Liver (tissue), 9 donors: Measurements from ENCODE around the gene FKBP1A. TPM values are rescaled to one million over a fixed set of nuclear protein-coding genes. Genes with fewer than 3 reads are reported as not detected.

Experiments used
- DNase-seq: peaks from one replicate; pipeline ENCODE4 v3.0.0-alpha.2; 2017; ENCODE audit warnings: low spot score
- H3K27ac ChIP-seq, 2 donors: one replicate each; pipeline ENCODE4 v1.7.0; 2013; ENCODE audit warnings: inconsistent platforms in 2 of 2, low read length in 2 of 2, control low read depth in 1 of 2, low read depth in 1 of 2, mild to moderate bottlenecking in 1 of 2
- H3K27me3 ChIP-seq, 4 donors: one replicate each; pipeline versions ENCODE4 v1.6.1 to v1.7.0; 2013; ENCODE audit warnings: low read length in 3 of 4, inconsistent platforms in 1 of 4, mild to moderate bottlenecking in 1 of 4, moderate library complexity in 1 of 4; ENCODE audit not compliant: control insufficient read depth in 4 of 4, insufficient read depth in 4 of 4
- H3K36me3 ChIP-seq, 4 donors: one replicate each; pipeline versions ENCODE4 v1.6.1 to v1.7.0; 2013; ENCODE audit warnings: low read length in 3 of 4, mild to moderate bottlenecking in 3 of 4, low read depth in 1 of 4, moderate library complexity in 1 of 4; ENCODE audit not compliant: control insufficient read depth in 4 of 4, insufficient read depth in 3 of 4
- H3K4me1 ChIP-seq, 4 donors: one replicate each; pipeline versions ENCODE4 v1.6.1 to v1.7.0; 2013; ENCODE audit warnings: low read length in 3 of 4, mild to moderate bottlenecking in 3 of 4, moderate library complexity in 1 of 4; ENCODE audit not compliant: control insufficient read depth in 4 of 4, insufficient read depth in 4 of 4
- H3K4me3 ChIP-seq, 3 donors: one replicate each; pipeline versions ENCODE4 v1.6.1 to v1.7.0; 2013; ENCODE audit warnings: low read length in 3 of 3, control low read depth in 1 of 3, low read depth in 1 of 3, mild to moderate bottlenecking in 1 of 3
- H3K9ac ChIP-seq, 2 donors: one replicate each; pipeline ENCODE4 v1.7.0; 2013; ENCODE audit warnings: low read length in 2 of 2, mild to moderate bottlenecking in 2 of 2, moderate library complexity in 2 of 2, control low read depth in 1 of 2, low read depth in 1 of 2
- H3K9me3 ChIP-seq, 4 donors: one replicate each; pipeline versions ENCODE4 v1.6.1 to v1.7.0; 2013; ENCODE audit warnings: low read length in 3 of 4; ENCODE audit not compliant: control insufficient read depth in 4 of 4
- ATF3 ChIP-seq: IDR thresholded peaks from 2 replicates; pipeline ENCODE4 v1.6.1; 2016; ENCODE audit warnings: antibody characterized with exemption
- CTCF ChIP-seq: fragments of 150-350 bp; IDR thresholded peaks from 2 replicates; pipeline ENCODE4 v1.5.1; 2017; ENCODE audit warnings: improper control_type of control experiment, low read depth, low read length; ENCODE audit not compliant: missing input control
- EGR1 ChIP-seq, 2 donors: IDR thresholded peaks; 2 replicates each; pipeline ENCODE4 v1.6.1; 2016 to 2018; ENCODE audit warnings: antibody characterized with exemption in 2 of 2, low read depth in 2 of 2
- FOXA1 ChIP-seq: IDR thresholded peaks from 2 replicates; pipeline ENCODE4 v1.6.1; 2016; ENCODE audit warnings: antibody characterized with exemption
- FOXA2 ChIP-seq: IDR thresholded peaks from 2 replicates; pipeline ENCODE4 v1.6.1; 2016; ENCODE audit warnings: antibody characterized with exemption
- GABPA ChIP-seq, 2 donors: IDR thresholded peaks in 1 of 2; conservative IDR thresholded peaks in 1 of 2; 2 replicates each; pipeline ENCODE4 v1.6.1; 2016; ENCODE audit warnings: antibody characterized with exemption in 2 of 2, mild to moderate bottlenecking in 1 of 2, moderate library complexity in 1 of 2
- HNF4A ChIP-seq, 2 donors: conservative IDR thresholded peaks; 2 replicates each; pipeline ENCODE4 v1.6.1; 2016; ENCODE audit warnings: antibody characterized with exemption in 2 of 2, mild to moderate bottlenecking in 2 of 2
- HNF4G ChIP-seq: IDR thresholded peaks from 2 replicates; pipeline ENCODE4 v1.6.1; 2016; ENCODE audit warnings: antibody characterized with exemption
- JUND ChIP-seq, 2 donors: IDR thresholded peaks; 2 replicates each; pipeline ENCODE4 v1.6.1; 2016; ENCODE audit warnings: antibody characterized with exemption in 2 of 2
- MAX ChIP-seq: IDR thresholded peaks from 2 replicates; pipeline ENCODE4 v1.6.1; 2016; ENCODE audit warnings: antibody characterized with exemption
- NR2F2 ChIP-seq: IDR thresholded peaks from 2 replicates; pipeline ENCODE4 v1.6.1; 2016; ENCODE audit warnings: antibody characterized with exemption
- RAD21 ChIP-seq, 2 donors: IDR thresholded peaks; 2 replicates each; pipeline ENCODE4 v1.6.1; 2016; ENCODE audit warnings: antibody characterized with exemption in 2 of 2, mild to moderate bottlenecking in 2 of 2
- RXRA ChIP-seq, 2 donors: IDR thresholded peaks; 2 replicates each; pipeline ENCODE4 v1.6.1; 2017 to 2018; ENCODE audit warnings: antibody characterized with exemption in 2 of 2, mild to moderate bottlenecking in 1 of 2
- SP1 ChIP-seq: IDR thresholded peaks from 2 replicates; pipeline ENCODE4 v1.6.1; 2018; ENCODE audit warnings: antibody characterized with exemption, mild to moderate bottlenecking
- TAF1 ChIP-seq: conservative IDR thresholded peaks from 2 replicates; pipeline ENCODE4 v1.6.1; 2016; ENCODE audit warnings: antibody characterized with exemption, mild to moderate bottlenecking
- YY1 ChIP-seq: IDR thresholded peaks from 2 replicates; pipeline ENCODE4 v1.6.1; 2016; ENCODE audit warnings: antibody characterized with exemption, mild to moderate bottlenecking
- WGBS: extraction: QIAGEN DNeasy Blood & Tissue Kit; methylation state at CpG from one replicate; pipeline ENCODE4 v1.1.7; 2013; 5-methylcytosine and 5-hydroxymethylcytosine counted together
- polyA plus RNA-seq, 2 donors: library from polyadenylated mRNA; stranded (reverse) in 1 of 2; unstranded in 1 of 2; fragments of 200-250 nt in 1 of 2; fragments of >200 nt in 1 of 2; fragmentation: Nextera tagmentation in 1 of 2; extraction: Ambion mirVana in 1 of 2; gene quantifications; one replicate each; pipeline versions ENCODE4 v1.2.1 to v1.2.3, GENCODE V29; 2013 to 2015
- total RNA-seq, 2 donors: library from RNA; depleted of rRNA; stranded (reverse); fragments of >200 nt; gene quantifications; one replicate each; pipeline ENCODE4 v1.2.3, GENCODE V29; 2014
- donor health status: healthy.
- donor health status: healthy.
- donor health status: healthy.
- donor health status: healthy.
- donor health status: healthy.

Gene FKBP1A
- total and polyA plus RNA-seq, 4 donors: 49.3 to 114 (median 76.9) TPM

- no peak for TF ChIP-seq HNF4A (conservative IDR thresholded peaks at IDR 0.05)
Measured at GRCh38 chr20:1415667-1416468, 23.0 kb upstream of the FKBP1A start (continued).

DNA sequence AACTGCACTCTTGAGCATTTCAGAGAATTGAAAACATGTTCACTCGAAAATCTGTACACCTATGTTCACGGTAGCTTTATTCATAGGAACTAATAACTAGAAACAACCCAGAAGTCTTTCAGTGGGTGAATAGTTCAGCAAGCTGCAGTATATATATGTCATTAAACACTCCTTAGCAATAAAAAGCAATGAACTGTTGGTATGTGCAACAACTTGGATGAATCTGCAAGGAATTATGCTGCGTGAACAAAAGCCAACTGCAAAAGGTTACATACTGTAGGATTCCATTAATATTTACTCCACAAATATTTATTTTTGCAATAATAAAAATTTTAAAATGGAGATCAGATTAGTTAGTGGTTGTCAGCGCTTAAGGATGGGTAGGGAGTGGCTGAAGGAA, 22.1 kb upstream of the FKBP1A start:
- Histone ChIP-seq H3K27ac (no peak overlapping the region), H3K9ac (no peak overlapping the region), H3K4me1 (no peaks in the 10 kb centered on the region), H3K4me3 (no peak overlapping the region), H3K9me3 (no peaks in the 10 kb centered on the region), H3K36me3 (no peaks in the 10 kb centered on the region), H3K27me3 (no peaks in the 10 kb centered on the region)
- 84% methylated on average over 4 of the region's 4 CpGs for WGBS
- no peak for TF ChIP-seq ATF3
- no peak for TF ChIP-seq FOXA1
- TF ChIP-seq TAF1: no peak
- no peak for TF ChIP-seq JUND (IDR thresholded peaks at IDR 0.05)
- no peak for DNase-seq

GRCh38 chr20:1405801-1406200, 12.9 kb upstream of the FKBP1A start:
- 69% methylated on average over 2 of the region's 2 CpGs for WGBS
- Histone ChIP-seq H3K9me3 (no peaks in the 10 kb centered on the region), H3K27ac (no peak overlapping the region), H3K9ac (no peak overlapping the region), H3K4me3 (no peak overlapping the region), H3K27me3 (no peaks in the 10 kb centered on the region), H3K4me1 (peaks cover 0 to 13% (median 8%) of the 10 kb centered on the region in 4 donors), H3K36me3 (no peaks in the 10 kb centered on the region)
- TF ChIP-seq EGR1 (IDR thresholded peaks at IDR 0.05; ENCODE audit: low read depth in 2 of 2) (no peak), CTCF (no peak), YY1 (no peak), TAF1 (no peak), HNF4G (no peak), JUND (IDR thresholded peaks at IDR 0.05) (no peak)
- no peak for DNase-seq

DNA sequence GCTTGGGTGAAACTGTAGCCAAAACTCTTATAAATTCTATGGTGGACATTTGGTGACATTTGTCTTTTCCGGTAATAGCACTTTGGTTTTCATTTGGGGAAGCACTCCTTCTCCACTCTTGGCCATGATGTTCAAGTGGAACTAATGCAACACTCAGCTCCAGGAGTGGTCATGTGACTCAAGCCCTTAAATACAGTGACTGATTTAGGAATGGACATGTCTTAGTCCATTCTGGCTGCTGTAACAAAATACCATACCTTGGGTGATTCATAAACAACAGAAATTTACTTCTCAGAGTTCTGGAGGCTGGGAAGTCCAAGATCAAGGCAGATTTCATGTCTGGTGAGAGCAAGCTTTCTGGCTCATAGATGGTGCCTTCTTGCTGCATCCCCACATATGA, 10.8 kb upstream of the FKBP1A start:
- 98% methylated on average over 1 of the region's 1 CpG for WGBS

More for the DNA sequence above, 10.8 kb upstream of the FKBP1A start:
- no peak overlapping the region for H3K9ac ChIP-seq
- no peak overlapping the region for H3K27ac ChIP-seq
- H3K4me3 ChIP-seq: no peak overlapping the region
- no peaks in the 10 kb centered on the region for H3K36me3 ChIP-seq
- H3K4me1 ChIP-seq: peaks cover 6 to 27% (median 16%) of the 10 kb centered on the region in 4 donors
- TF ChIP-seq HNF4G: no peak
- no peak for TF ChIP-seq RXRA (IDR thresholded peaks at IDR 0.05)
- no peak for TF ChIP-seq ATF3
- no peak for TF ChIP-seq SP1
- no peak for TF ChIP-seq FOXA1
- TF ChIP-seq NR2F2: no peak
- no peak for TF ChIP-seq RAD21 (IDR thresholded peaks at IDR 0.05)
- TF ChIP-seq EGR1 (IDR thresholded peaks at IDR 0.05; ENCODE audit: low read depth in 2 of 2): no peak
- no peak for TF ChIP-seq JUND (IDR thresholded peaks at IDR 0.05)
- TF ChIP-seq CTCF: no peak
- no peak for TF ChIP-seq MAX
- TF ChIP-seq TAF1: no peak
- TF ChIP-seq HNF4A (conservative IDR thresholded peaks at IDR 0.05): no peak
- TF ChIP-seq YY1: no peak
- TF ChIP-seq GABPA (IDR thresholded peaks at IDR 0.05 in 1 of 2, conservative IDR thresholded peaks at IDR 0.05 in 1 of 2): no peak
- no peak for TF ChIP-seq FOXA2
- no peak for DNase-seq
- H3K27me3 ChIP-seq: no peaks in the 10 kb centered on the region
- no peaks in the 10 kb centered on the region for H3K9me3 ChIP-seq
